ENCODE data around the gene PTGR3.

Gene PTGR3

GRCh38 chr18:75173125-75173432, 35.9 kb downstream of the PTGR3 start:
- ATAC-seq: peak; percentile 56
- TF ChIP-seq OSR1 (CRISPR knock-in tag; IDR thresholded peaks at IDR 0.05) (no peak), ESRRG (CRISPR knock-in tag; IDR thresholded peaks at IDR 0.05) (no peak), ZFP3 (CRISPR knock-in tag; IDR thresholded peaks at IDR 0.05) (no peak), ZNF70 (CRISPR knock-in tag; IDR thresholded peaks at IDR 0.05) (no peak), CSRNP3 (CRISPR knock-in tag; IDR thresholded peaks at IDR 0.05) (no peak), ZC3H10 (CRISPR knock-in tag; IDR thresholded peaks at IDR 0.05) (no peak), TCF4 (CRISPR knock-in tag; IDR thresholded peaks at IDR 0.05; ENCODE audit: borderline replicate concordance) (no peak), ZNF565 (CRISPR knock-in tag; conservative IDR thresholded peaks at IDR 0.05; ENCODE audit: low read depth) (no peak), ZFP30 (CRISPR knock-in tag; IDR thresholded peaks at IDR 0.05) (no peak), POU6F1 (CRISPR knock-in tag; IDR thresholded peaks at IDR 0.05; ENCODE audit: borderline replicate concordance, low read depth) (no peak), SNAI2 (CRISPR knock-in tag; IDR thresholded peaks at IDR 0.05) (no peak), RARB (CRISPR knock-in tag; IDR thresholded peaks at IDR 0.05) (no peak), BACH2 (CRISPR knock-in tag; IDR thresholded peaks at IDR 0.05; ENCODE audit: borderline replicate concordance) (no peak), GLIS3 (CRISPR knock-in tag; IDR thresholded peaks at IDR 0.05) (no peak), PPARA (CRISPR knock-in tag; IDR thresholded peaks at IDR 0.05; ENCODE audit: borderline replicate concordance) (no peak), ISL1 (CRISPR knock-in tag; IDR thresholded peaks at IDR 0.05) (no peak), CSDC2 (CRISPR knock-in tag; IDR thresholded peaks at IDR 0.05) (no peak), ARNTL (CRISPR knock-in tag; IDR thresholded peaks at IDR 0.05; ENCODE audit: borderline replicate concordance, low read depth) (no peak)
- TF ChIP-seq, protein P1, sequence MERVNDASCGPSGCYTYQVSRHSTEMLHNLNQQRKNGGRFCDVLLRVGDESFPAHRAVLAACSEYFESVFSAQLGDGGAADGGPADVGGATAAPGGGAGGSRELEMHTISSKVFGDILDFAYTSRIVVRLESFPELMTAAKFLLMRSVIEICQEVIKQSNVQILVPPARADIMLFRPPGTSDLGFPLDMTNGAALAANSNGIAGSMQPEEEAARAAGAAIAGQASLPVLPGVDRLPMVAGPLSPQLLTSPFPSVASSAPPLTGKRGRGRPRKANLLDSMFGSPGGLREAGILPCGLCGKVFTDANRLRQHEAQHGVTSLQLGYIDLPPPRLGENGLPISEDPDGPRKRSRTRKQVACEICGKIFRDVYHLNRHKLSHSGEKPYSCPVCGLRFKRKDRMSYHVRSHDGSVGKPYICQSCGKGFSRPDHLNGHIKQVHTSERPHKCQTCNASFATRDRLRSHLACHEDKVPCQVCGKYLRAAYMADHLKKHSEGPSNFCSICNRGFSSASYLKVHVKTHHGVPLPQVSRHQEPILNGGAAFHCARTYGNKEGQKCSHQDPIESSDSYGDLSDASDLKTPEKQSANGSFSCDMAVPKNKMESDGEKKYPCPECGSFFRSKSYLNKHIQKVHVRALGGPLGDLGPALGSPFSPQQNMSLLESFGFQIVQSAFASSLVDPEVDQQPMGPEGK (CRISPR knock-in tag; IDR thresholded peaks at IDR 0.05; ENCODE audit: borderline replicate concordance): no peak
- TF ChIP-seq, protein P2, sequence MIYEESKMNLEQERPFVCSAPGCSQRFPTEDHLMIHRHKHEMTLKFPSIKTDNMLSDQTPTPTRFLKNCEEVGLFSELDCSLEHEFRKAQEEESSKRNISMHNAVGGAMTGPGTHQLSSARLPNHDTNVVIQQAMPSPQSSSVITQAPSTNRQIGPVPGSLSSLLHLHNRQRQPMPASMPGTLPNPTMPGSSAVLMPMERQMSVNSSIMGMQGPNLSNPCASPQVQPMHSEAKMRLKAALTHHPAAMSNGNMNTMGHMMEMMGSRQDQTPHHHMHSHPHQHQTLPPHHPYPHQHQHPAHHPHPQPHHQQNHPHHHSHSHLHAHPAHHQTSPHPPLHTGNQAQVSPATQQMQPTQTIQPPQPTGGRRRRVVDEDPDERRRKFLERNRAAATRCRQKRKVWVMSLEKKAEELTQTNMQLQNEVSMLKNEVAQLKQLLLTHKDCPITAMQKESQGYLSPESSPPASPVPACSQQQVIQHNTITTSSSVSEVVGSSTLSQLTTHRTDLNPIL (CRISPR knock-in tag; IDR thresholded peaks at IDR 0.05; ENCODE audit: low read depth): no peak

- ATAC-seq: no peak
- TF ChIP-seq CSRNP3 (CRISPR knock-in tag; IDR thresholded peaks at IDR 0.05) (no peak), CSDC2 (CRISPR knock-in tag; IDR thresholded peaks at IDR 0.05) (no peak), BACH2 (CRISPR knock-in tag; IDR thresholded peaks at IDR 0.05; ENCODE audit: borderline replicate concordance) (no peak), ARNTL (CRISPR knock-in tag; IDR thresholded peaks at IDR 0.05; ENCODE audit: borderline replicate concordance, low read depth) (no peak), ISL1 (CRISPR knock-in tag; IDR thresholded peaks at IDR 0.05) (no peak), POU6F1 (CRISPR knock-in tag; IDR thresholded peaks at IDR 0.05; ENCODE audit: borderline replicate concordance, low read depth) (no peak), PPARA (CRISPR knock-in tag; IDR thresholded peaks at IDR 0.05; ENCODE audit: borderline replicate concordance) (no peak), ZNF70 (CRISPR knock-in tag; IDR thresholded peaks at IDR 0.05) (no peak), OSR1 (CRISPR knock-in tag; IDR thresholded peaks at IDR 0.05) (no peak), ESRRG (CRISPR knock-in tag; IDR thresholded peaks at IDR 0.05) (no peak), ZFP30 (CRISPR knock-in tag; IDR thresholded peaks at IDR 0.05) (no peak), TSHZ2 (CRISPR knock-in tag; IDR thresholded peaks at IDR 0.05) (no peak), TOX (CRISPR knock-in tag; IDR thresholded peaks at IDR 0.05; ENCODE audit: borderline replicate concordance) (no peak), GLIS3 (CRISPR knock-in tag; IDR thresholded peaks at IDR 0.05) (no peak), SNAI2 (CRISPR knock-in tag; IDR thresholded peaks at IDR 0.05) (no peak)
- TF ChIP-seq, protein P1 (CRISPR knock-in tag; IDR thresholded peaks at IDR 0.05; ENCODE audit: borderline replicate concordance): no peak
These were observed 36.4 kb downstream of the PTGR3 start for GRCh38 chr18:75172299-75173124.

Data from SK-N-SH treated with all-trans-retinoic acid at 6 μM for 48 hours (cell line).